H1 (cell line): ENCODE results near the gene SCCPDH. TPM values are rescaled to one million over a fixed set of nuclear protein-coding genes. Genes with fewer than 3 reads are reported as not detected.

Experiments
- HDAC6 ChIP-seq: IDR thresholded peaks from one replicate; pipeline ENCODE4 v1.7.1; 2012; ENCODE audit warnings: low read depth, mild to moderate bottlenecking, inconsistent platforms, low read length, moderate library complexity
- polyA plus RNA-seq, 7 experiments: library from polyadenylated mRNA; depleted of rRNA in 3 of 7; stranded (reverse) in 5 of 7; unstranded in 2 of 7; fragments of >200 nt in 5 of 7; fragments of 200-250 nt in 2 of 7; gene quantifications; 1 replicate in 5 of 7; 2 replicates in 1 of 7; 4 replicates in 1 of 7; pipeline versions ENCODE4 v1.2.1 to v1.2.3, GENCODE V29; 2011 to 2013; ENCODE audit warnings: missing spikeins in 2 of 7, mixed read lengths in 2 of 7
- total RNA-seq: library from RNA; stranded (reverse); fragmentation: NEBNext Ultra II Directional; extraction: Animal tissue kit (Norgen Biotek cat#: 25700); gene quantifications from 2 replicates; pipeline ENCODE4 v1.2.1, GENCODE V29; 2021

Gene SCCPDH
- total and polyA plus RNA-seq, 2 of the 8 experiments (the other 6 are each of a cell fraction or from before 2014, with no cell fraction given): 9.5 to 17.0 TPM

DNA sequence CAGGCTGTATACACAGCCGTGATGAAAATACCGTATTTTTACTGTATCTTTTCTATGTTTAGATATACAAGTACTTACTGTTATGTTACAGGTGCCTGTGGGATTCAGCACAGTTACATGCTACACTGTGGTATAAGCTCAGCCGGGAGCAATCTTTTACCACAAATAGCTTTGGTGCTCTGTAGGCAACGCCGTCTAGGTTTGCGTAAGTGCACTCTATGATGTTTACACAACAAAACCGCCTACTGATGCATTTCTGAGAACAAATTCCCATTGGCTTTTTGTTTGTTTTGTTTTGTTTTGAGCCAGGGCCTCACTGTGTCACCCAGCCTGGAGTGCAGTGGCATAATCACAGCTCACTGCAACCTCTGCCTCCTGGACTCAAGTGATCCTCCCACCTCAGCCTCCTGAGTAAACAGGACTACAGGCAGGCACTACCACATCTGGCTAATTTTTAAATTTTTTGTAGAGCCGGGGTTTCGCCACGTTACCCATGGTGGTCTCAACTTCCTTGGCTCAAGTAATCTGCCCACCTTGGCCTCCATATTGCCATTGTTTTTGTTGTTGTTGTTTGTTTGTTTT, 81.0 kb downstream of the SCCPDH start (continued):
- TF ChIP-seq HDAC6: no peak
